ENCODE results near the gene SVBP. TPM values are rescaled to one million over a fixed set of nuclear protein-coding genes. Genes with fewer than 3 reads are reported as not detected.

Gene SVBP
- polyA plus RNA-seq, 1 donor (not counting 4 experiments of a cell fraction or from before 2014, with no cell fraction given) = 15.5 TPM

GRCh38 chr1:42806171-42806570 is 11.0 kb downstream of the SVBP start:
- Histone ChIP-seq H3K4me2 (ENCODE audit: control insufficient read depth, extremely low read depth, insufficient read depth, low read depth, low read length) (no peak overlapping the region), H3K27me3 (ENCODE audit: control insufficient read depth, extremely low read depth, insufficient read depth, low read length) (no peaks in the 10 kb centered on the region), H3K4me3 (ENCODE audit: control insufficient read depth in 2 of 3, extremely low read depth in 1 of 3, insufficient read depth in 2 of 3, low read depth in 1 of 3, low read length in 3 of 3) (no peak overlapping the region), H3K27ac (ENCODE audit: control insufficient read depth, insufficient read depth, low read length) (no peak overlapping the region), H3K36me3 (ENCODE audit: control insufficient read depth in 2 of 2, extremely low read depth in 1 of 2, insufficient read depth in 2 of 2, low read length in 2 of 2) (no peaks in the 10 kb centered on the region), H4K20me1 (ENCODE audit: control insufficient read depth, extremely low read depth, insufficient read depth, low read length) (no peaks in the 10 kb centered on the region), H3K9ac (ENCODE audit: control insufficient read depth, extremely low read depth, insufficient read depth, low read length) (no peak overlapping the region), H3K4me1 (ENCODE audit: control insufficient read depth, extremely low read depth, insufficient read depth, low read length) (no peaks in the 10 kb centered on the region), H3K9me1 (ENCODE audit: control insufficient read depth, extremely low read depth, insufficient read depth, low read length) (no peaks in the 10 kb centered on the region), H3K9me3 (ENCODE audit: control insufficient read depth, low read depth, low read length) (no peaks in the 10 kb centered on the region), H2AFZ (ENCODE audit: control insufficient read depth, low read length) (no peak overlapping the region), H3K79me2 (ENCODE audit: control insufficient read depth, insufficient read depth, low read length) (no peaks in the 10 kb centered on the region)
- no peak for FAIRE-seq
- DNase-seq (ENCODE audit: low read depth, low spot score) = no peak
- dilution Hi-C loops (cut with MboI; ENCODE audit: extremely low pct_ligation_motif_present, low sequenced_read_pairs) = no loop called here
- TF ChIP-seq CTCF (optimal IDR thresholded peaks at IDR 0.05 in 1 of 3, IDR thresholded peaks at IDR 0.05 in 1 of 3, conservative IDR thresholded peaks at IDR 0.05 in 1 of 3; ENCODE audit: extremely low read depth in 1 of 3, insufficient read depth in 2 of 3, low read length in 3 of 3) (no peak), EZH2 (IDR thresholded peaks at IDR 0.05; ENCODE audit: low read length) (no peak)

GRCh38 chr1:42801832-42802473 is 15.2 kb downstream of the SVBP start:
- no peak for FAIRE-seq

More at GRCh38 chr1:42801832-42802473, 15.2 kb downstream of the SVBP start:
- Histone ChIP-seq H3K27me3 (ENCODE audit: control insufficient read depth, extremely low read depth, insufficient read depth, low read length) (no peaks in the 10 kb centered on the region), H4K20me1 (ENCODE audit: control insufficient read depth, extremely low read depth, insufficient read depth, low read length) (no peaks in the 10 kb centered on the region), H3K27ac (ENCODE audit: control insufficient read depth, insufficient read depth, low read length) (no peak overlapping the region), H3K4me1 (ENCODE audit: control insufficient read depth, extremely low read depth, insufficient read depth, low read length) (no peaks in the 10 kb centered on the region), H3K4me3 (ENCODE audit: control insufficient read depth in 2 of 3, extremely low read depth in 1 of 3, insufficient read depth in 2 of 3, low read depth in 1 of 3, low read length in 3 of 3) (no peak overlapping the region), H3K79me2 (ENCODE audit: control insufficient read depth, insufficient read depth, low read length) (no peaks in the 10 kb centered on the region), H3K9me1 (ENCODE audit: control insufficient read depth, extremely low read depth, insufficient read depth, low read length) (no peaks in the 10 kb centered on the region), H3K9ac (ENCODE audit: control insufficient read depth, extremely low read depth, insufficient read depth, low read length) (no peak overlapping the region), H3K9me3 (ENCODE audit: control insufficient read depth, low read depth, low read length) (no peaks in the 10 kb centered on the region), H3K36me3 (ENCODE audit: control insufficient read depth in 2 of 2, extremely low read depth in 1 of 2, insufficient read depth in 2 of 2, low read length in 2 of 2) (no peaks in the 10 kb centered on the region), H2AFZ (ENCODE audit: control insufficient read depth, low read length) (no peak overlapping the region), H3K4me2 (ENCODE audit: control insufficient read depth, extremely low read depth, insufficient read depth, low read depth, low read length) (no peak overlapping the region)
- dilution Hi-C loops (cut with MboI; ENCODE audit: extremely low pct_ligation_motif_present, low sequenced_read_pairs) = no loop called here
- TF ChIP-seq EZH2 (IDR thresholded peaks at IDR 0.05; ENCODE audit: low read length) = no peak
- TF ChIP-seq CTCF (optimal IDR thresholded peaks at IDR 0.05 in 1 of 3, IDR thresholded peaks at IDR 0.05 in 1 of 3, conservative IDR thresholded peaks at IDR 0.05 in 1 of 3; ENCODE audit: extremely low read depth in 1 of 3, insufficient read depth in 2 of 3, low read length in 3 of 3) = no peak
- no peak for DNase-seq (ENCODE audit: low read depth, low spot score)
